Measurements from ENCODE around the gene PARVB.
"Not testable (repeated sequence)": the region's sequence is repeated elsewhere in the genome, so short reads cannot be mapped to it uniquely, and the experiment has no call there.

PARVB gene

GRCh38 chr22:44056649-44057048 lies 32.5 kb downstream of the PARVB start:
- DNase-seq (ENCODE audit: low spot score) = not testable (repeated sequence)

- no peak for DNase-seq (ENCODE audit: low spot score)
Observed at GRCh38 chr22:44057401-44057987, 33.4 kb downstream of the PARVB start.

DNA sequence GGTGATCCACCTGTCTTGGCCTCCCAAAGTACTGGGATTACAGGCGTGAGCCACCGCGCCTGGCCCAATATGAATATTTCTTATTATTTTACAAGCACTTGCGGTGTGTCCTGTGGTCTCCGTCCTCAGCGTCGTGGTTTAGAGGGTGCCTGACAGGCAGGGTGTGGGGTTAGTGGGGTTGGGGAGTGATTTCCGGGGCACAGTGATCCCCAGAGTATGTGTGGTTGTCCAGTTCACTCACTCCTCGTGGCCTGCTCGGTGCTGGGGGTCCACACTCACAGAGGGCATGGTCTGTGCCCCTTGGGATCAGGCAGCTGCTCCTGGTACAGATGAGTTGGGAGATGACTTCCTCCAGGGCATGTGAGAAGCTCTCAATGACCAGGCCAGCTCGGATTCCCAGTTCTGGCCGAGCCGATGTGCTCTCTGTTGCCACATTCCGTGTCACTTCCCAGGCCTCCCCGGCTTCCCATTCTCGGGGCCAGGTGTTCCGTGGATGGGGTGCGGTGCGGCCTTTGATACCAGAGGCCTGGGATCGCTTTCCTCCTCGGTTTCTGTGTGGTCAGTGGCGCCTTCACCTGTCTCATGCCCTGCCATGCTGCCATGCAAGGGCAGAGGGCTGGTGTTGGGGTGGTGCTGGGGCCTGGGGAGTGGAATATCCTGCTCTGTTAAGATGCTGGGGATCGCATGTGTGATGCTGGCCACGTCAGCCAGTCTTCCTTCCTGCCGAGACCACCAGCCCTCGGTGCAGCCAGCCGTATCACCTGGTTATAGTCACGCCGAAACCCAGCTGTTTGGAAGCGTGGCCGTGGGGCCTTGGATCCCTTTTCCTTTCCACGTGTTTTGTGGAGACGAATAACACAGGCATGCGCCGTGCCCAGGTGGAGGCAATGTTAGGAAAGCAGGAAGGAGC lies 39.6 kb downstream of the PARVB start:
- DNase-seq (ENCODE audit: low spot score) = no peak

DNA sequence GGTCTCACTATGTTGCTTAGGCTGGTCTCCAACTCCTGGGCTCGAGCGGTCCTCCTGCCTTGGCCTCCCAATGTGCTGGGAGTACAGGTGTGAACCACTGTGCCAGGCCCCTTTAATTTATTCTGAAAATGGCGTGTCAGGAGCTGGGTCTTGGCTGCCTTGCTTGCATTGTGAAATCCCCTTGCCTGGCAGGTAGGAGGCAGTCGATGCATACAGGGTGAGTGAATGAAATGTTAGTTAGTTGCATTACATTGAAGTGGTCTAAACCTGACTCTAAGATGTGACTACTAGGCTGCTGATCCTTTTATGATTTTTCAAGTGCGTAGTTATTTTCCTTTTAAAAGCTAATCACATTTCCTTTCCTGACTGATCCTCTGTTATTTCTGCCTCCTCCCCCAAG lies 42.9 kb downstream of the PARVB start:
- no peak for DNase-seq (ENCODE audit: low spot score)

GRCh38 chr22:44067901-44068300 lies 43.8 kb downstream of the PARVB start:
- DNase-seq (ENCODE audit: low spot score) = no peak

DNA sequence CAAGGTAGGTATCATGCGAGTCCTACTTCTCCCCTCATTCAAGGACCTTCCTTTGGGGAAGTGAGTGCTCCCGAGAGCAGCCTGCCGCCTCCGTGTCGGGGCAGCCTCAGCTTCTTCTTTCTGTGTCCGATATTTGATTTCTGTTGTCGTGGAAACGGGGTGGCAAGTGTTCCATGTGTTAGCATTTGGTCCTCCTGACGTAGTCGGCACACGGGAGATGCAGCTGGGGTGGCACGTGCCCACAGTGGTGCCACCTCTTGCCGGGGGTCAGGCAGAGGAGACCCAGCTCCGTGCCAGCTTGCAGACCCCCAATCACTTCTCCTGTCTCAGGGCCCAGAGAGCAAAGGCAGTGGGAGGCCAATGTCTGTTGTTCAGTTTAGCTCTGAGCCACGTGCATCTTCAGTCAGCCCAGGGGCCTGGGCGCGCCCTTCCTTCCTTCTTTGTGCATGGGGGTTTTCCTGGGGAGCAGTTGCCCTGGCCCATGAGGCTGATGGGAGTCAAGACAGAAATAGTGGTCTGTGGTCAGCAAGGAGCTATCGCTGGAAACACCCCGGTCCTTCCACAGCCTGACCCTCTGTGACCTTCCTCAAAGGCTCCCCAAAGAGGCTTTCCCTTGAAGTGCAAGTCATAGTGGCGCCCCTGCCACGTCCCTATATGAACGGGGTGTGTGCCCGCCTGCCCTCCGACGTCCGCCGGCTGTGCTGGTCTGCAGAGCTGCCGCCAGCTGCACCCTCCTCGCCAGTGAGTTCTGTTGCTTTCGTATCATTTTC lies 44.5 kb downstream of the PARVB start:
- no peak for DNase-seq (ENCODE audit: low spot score)

DNA sequence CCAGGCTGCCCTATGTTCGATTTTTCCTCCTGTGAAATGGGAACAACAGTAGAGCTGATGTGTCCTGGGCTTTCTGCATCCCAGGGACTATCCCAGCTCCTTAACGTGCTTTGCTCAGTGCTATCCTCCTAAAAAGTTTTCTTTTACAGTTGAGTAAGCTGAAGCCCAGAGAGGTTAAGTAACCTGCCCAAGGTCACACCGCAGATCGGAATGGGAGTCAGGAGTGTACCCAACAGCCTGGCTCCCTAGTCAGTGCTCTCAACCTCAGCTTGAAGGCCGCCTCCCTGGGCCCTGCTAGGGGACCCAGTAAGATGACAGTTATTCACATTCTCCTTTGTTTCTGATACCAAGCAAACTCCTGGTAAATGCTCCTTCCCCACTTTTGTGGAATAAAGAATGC lies 45.9 kb downstream of the PARVB start:
- DNase-seq (ENCODE audit: low spot score) = no peak

GRCh38 chr22:44071781-44072326 lies 47.8 kb downstream of the PARVB start:
- DNase-seq (ENCODE audit: low spot score) = no peak

- DNase-seq (ENCODE audit: low spot score) = peak; percentile 16
Observed at GRCh38 chr22:44074337-44074984, 50.4 kb downstream of the PARVB start.

DNA sequence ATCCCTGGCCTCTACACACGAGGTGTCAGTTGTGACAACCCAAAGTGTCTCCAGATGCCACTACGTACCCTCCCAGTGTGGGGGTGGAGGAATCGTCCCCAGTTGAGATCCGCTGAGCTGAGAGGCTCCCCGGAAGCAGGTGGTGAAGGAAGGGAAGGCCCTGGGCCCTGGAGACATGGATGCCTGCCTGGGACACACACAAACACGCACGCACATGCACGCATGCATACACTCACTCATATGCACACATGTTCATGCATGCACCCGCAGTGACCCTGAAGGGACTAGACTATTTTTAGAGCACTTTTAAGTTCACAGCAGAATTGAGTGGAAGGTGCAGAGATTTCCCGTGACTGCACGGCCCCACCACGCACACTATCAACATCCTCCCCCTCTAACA lies 50.9 kb downstream of the PARVB start:
- DNase-seq (ENCODE audit: low spot score) = no peak

DNA sequence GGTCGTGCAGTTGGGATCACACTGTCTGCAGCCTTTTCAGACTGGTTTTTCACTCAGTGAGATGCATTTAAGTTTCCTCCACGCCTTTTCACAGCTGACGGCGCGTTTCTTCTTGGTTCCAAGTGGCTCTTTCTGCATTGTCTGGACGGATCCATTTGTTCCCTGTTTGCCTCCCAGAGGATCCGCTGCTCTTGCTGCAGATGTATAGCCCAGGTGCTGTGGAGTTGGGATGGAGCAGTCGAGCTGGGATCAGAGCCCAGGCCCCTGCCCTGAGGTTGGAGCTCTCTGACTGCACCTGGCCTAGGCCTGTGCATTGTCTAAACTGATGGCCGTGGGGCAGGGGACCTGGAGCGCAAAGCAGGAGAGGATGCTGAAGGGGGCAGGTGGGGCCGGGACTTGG lies 51.6 kb downstream of the PARVB start:
- DNase-seq (ENCODE audit: low spot score) = no peak

GRCh38 chr22:44076825-44077224 lies 52.7 kb downstream of the PARVB start:
- no peak for DNase-seq (ENCODE audit: low spot score)

GRCh38 chr22:44080936-44081861 lies 57.1 kb downstream of the PARVB start:
- peak; percentile 86 for DNase-seq (ENCODE audit: low spot score)

- DNase-seq (ENCODE audit: low spot score) = no peak
Observed at GRCh38 chr22:44082801-44083200, 58.7 kb downstream of the PARVB start.

- no peak for DNase-seq (ENCODE audit: low spot score)
Observed at GRCh38 chr22:44084044-44084772, 60.1 kb downstream of the PARVB start.

- DNase-seq (ENCODE audit: low spot score) = peak; percentile 50
Observed at GRCh38 chr22:44085743-44086270, 61.7 kb downstream of the PARVB start.

DNA sequence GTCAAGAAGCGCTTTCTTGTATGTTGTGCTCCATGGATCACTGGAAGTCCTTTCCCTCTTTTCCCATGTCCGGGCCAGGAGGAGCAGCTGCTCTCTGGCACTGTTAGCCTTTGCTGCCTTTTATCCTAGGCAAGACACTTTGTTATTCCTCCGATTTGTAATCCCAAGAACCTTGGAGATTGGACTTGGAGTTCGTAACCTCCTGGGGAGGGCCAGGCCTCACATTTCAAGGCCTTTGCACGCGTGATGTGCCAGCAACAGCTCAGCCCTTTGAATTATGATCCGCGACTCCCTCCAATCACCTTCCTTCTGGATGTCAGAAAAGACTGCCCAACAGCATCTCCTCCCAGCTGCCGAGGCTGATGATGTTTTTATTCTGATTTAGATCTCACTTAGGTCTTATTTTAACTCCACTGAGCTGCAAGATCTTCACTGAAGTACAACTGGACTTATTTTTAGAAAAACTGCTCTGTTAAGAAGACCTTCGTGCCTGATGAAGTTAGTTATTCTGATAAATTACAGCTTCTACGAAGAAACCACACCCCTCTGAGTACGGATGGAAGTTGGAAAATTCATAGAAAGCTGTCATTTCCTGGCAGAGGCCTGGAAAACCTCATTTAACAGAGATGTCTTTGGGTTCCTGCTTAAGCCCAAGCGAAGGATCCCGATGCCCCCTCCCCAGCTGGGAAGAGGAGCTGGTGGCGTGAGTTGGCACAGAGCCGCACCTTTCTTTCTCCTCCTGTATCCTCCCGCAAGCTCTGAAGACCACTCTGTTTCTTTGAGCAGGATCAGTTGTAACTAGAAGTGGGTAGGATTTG lies 62.4 kb downstream of the PARVB start:
- DNase-seq (ENCODE audit: low spot score) = no peak

- DNase-seq (ENCODE audit: low spot score) = no peak
Observed at GRCh38 chr22:44087089-44087430, 63.0 kb downstream of the PARVB start.

DNA sequence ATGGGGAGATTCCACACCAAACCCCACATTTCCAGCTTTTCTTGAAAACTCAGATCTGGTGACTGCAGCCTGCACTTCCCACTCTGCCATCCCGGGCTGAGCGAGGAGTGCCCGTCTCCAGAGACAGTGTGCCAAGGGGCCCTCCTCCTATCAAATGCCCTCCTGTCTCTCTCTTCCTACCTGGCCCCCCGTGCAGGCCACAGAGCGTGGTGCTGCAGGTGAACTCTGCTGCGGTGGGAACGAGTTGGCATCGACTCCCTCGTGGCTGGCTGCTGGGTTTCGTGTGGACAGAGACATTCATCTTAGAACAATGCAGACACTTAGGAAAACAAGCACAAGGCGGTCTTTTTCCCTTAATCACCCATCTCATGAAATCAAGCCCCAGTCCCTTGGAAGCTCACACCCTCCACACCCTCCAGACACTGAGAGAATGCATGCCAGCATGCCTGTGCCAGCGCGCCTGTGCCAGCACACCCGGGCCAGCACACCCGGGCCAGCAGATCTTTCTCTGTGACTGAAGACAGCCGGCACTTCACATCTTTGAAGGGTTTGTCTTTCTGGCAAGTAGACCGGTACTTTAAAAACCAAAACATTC lies 65.0 kb downstream of the PARVB start:
- DNase-seq (ENCODE audit: low spot score) = peak; percentile 79
